ENCODE results near the gene PPIL1. TPM values are rescaled to one million over a fixed set of nuclear protein-coding genes. Genes with fewer than 3 reads are reported as not detected.

PPIL1 gene
- polyA plus RNA-seq, 1 donor from 2014 or later: 14.7 TPM

- H3K4me1 Mint-ChIP-seq: peaks cover 0 to 3% (median 0%) of the 10 kb centered on the region in 3 donors
- H3K9me3 Mint-ChIP-seq: peaks cover 0 to 2% (median 0%) of the 10 kb centered on the region in 3 donors
- no peak overlapping the region for H3K27ac Mint-ChIP-seq
- H3K4me3 Mint-ChIP-seq: no peak overlapping the region
- no peaks in the 10 kb centered on the region for H3K36me3 Mint-ChIP-seq
- peaks cover 26% of the 10 kb centered on the region for H3K27me3 Mint-ChIP-seq
These were observed 48.6 kb downstream of the PPIL1 start for GRCh38 chr6:36825994-36826393.

GRCh38 chr6:36825452-36825851 is 49.2 kb downstream of the PPIL1 start:
- H3K27me3 Mint-ChIP-seq: peaks cover 26% of the 10 kb centered on the region
- no peak overlapping the region for H3K27ac Mint-ChIP-seq
- H3K4me3 Mint-ChIP-seq: no peak overlapping the region
- peaks cover 0 to 3% (median 0%) of the 10 kb centered on the region in 3 donors for H3K4me1 Mint-ChIP-seq
- no peaks in the 10 kb centered on the region for H3K36me3 Mint-ChIP-seq
- H3K9me3 Mint-ChIP-seq: peaks cover 0 to 2% (median 0%) of the 10 kb centered on the region in 3 donors

GRCh38 chr6:36824253-36824652 is 50.4 kb downstream of the PPIL1 start:
- Mint-ChIP-seq H3K9me3 (peaks cover 0 to 2% (median 0%) of the 10 kb centered on the region in 3 donors), H3K4me1 (peaks cover 0 to 3% (median 0%) of the 10 kb centered on the region in 3 donors), H3K4me3 (no peak overlapping the region), H3K36me3 (no peaks in the 10 kb centered on the region), H3K27me3 (peaks cover 26% of the 10 kb centered on the region), H3K27ac (no peak overlapping the region)

- Mint-ChIP-seq H3K4me1 (peaks cover 0 to 3% (median 0%) of the 10 kb centered on the region in 3 donors), H3K36me3 (no peaks in the 10 kb centered on the region), H3K4me3 (no peak overlapping the region), H3K27me3 (peaks cover 26% of the 10 kb centered on the region), H3K9me3 (peaks cover 0 to 2% (median 0%) of the 10 kb centered on the region in 3 donors), H3K27ac (no peak overlapping the region)
These were observed 51.0 kb downstream of the PPIL1 start for GRCh38 chr6:36823421-36824096.

- Mint-ChIP-seq H3K4me1 (peaks cover 0 to 3% (median 0%) of the 10 kb centered on the region in 3 donors), H3K27ac (peak overlapping the region in 1 of 3 donors; percentile 85), H3K9me3 (peaks cover 0 to 2% (median 0%) of the 10 kb centered on the region in 3 donors), H3K4me3 (no peak overlapping the region), H3K36me3 (no peaks in the 10 kb centered on the region), H3K27me3 (peaks cover 27% of the 10 kb centered on the region)
These were observed 51.9 kb downstream of the PPIL1 start for GRCh38 chr6:36822506-36823269.

- peak overlapping the region in 1 of 3 donors; percentile 85 for H3K27ac Mint-ChIP-seq
- peaks cover 0 to 2% (median 0%) of the 10 kb centered on the region in 3 donors for H3K9me3 Mint-ChIP-seq
- peaks cover 0 to 3% (median 0%) of the 10 kb centered on the region in 3 donors for H3K4me1 Mint-ChIP-seq
- no peaks in the 10 kb centered on the region for H3K36me3 Mint-ChIP-seq
- peaks cover 20% of the 10 kb centered on the region for H3K27me3 Mint-ChIP-seq
- H3K4me3 Mint-ChIP-seq: no peak overlapping the region
These were observed 52.8 kb downstream of the PPIL1 start for GRCh38 chr6:36821581-36822335.

- no peak overlapping the region for H3K27ac Mint-ChIP-seq
- H3K36me3 Mint-ChIP-seq: no peaks in the 10 kb centered on the region
- peaks cover 13% of the 10 kb centered on the region for H3K27me3 Mint-ChIP-seq
- no peaks in the 10 kb centered on the region for H3K4me1 Mint-ChIP-seq
- peaks cover 0 to 2% (median 0%) of the 10 kb centered on the region in 3 donors for H3K9me3 Mint-ChIP-seq
- H3K4me3 Mint-ChIP-seq: peak overlapping the region in 1 of 4 donors; percentile 71
These were observed 53.7 kb downstream of the PPIL1 start for GRCh38 chr6:36820700-36821580.

GRCh38 chr6:36818756-36819155 is 55.8 kb downstream of the PPIL1 start:
- no peak overlapping the region for H3K4me3 Mint-ChIP-seq
- no peak overlapping the region for H3K27ac Mint-ChIP-seq
- H3K9me3 Mint-ChIP-seq: no peaks in the 10 kb centered on the region
- peaks cover 7% of the 10 kb centered on the region for H3K27me3 Mint-ChIP-seq
- H3K4me1 Mint-ChIP-seq: no peaks in the 10 kb centered on the region
- H3K36me3 Mint-ChIP-seq: no peaks in the 10 kb centered on the region

- Mint-ChIP-seq H3K9me3 (no peaks in the 10 kb centered on the region), H3K27me3 (peaks cover 7% of the 10 kb centered on the region), H3K4me3 (no peak overlapping the region), H3K36me3 (no peaks in the 10 kb centered on the region), H3K4me1 (no peaks in the 10 kb centered on the region), H3K27ac (no peak overlapping the region)
These were observed 56.8 kb downstream of the PPIL1 start for GRCh38 chr6:36817847-36818246.

GRCh38 chr6:36817176-36817817 is 57.3 kb downstream of the PPIL1 start:
- Mint-ChIP-seq H3K27me3 (peaks cover 7% of the 10 kb centered on the region), H3K36me3 (no peaks in the 10 kb centered on the region), H3K4me3 (no peak overlapping the region), H3K27ac (no peak overlapping the region), H3K9me3 (no peaks in the 10 kb centered on the region), H3K4me1 (no peaks in the 10 kb centered on the region)

- no peak overlapping the region for H3K27ac Mint-ChIP-seq
- peaks cover 3% of the 10 kb centered on the region for H3K27me3 Mint-ChIP-seq
- H3K9me3 Mint-ChIP-seq: no peaks in the 10 kb centered on the region
- H3K4me1 Mint-ChIP-seq: no peaks in the 10 kb centered on the region
- H3K4me3 Mint-ChIP-seq: no peak overlapping the region
- H3K36me3 Mint-ChIP-seq: no peaks in the 10 kb centered on the region
These were observed 58.5 kb downstream of the PPIL1 start for GRCh38 chr6:36815962-36816735.

GRCh38 chr6:36814249-36814648 is 60.4 kb downstream of the PPIL1 start:
- Mint-ChIP-seq H3K9me3 (no peaks in the 10 kb centered on the region), H3K4me3 (no peak overlapping the region), H3K4me1 (no peaks in the 10 kb centered on the region), H3K27ac (no peak overlapping the region), H3K36me3 (no peaks in the 10 kb centered on the region), H3K27me3 (peaks cover 3% of the 10 kb centered on the region)

GRCh38 chr6:36813526-36813925 is 61.1 kb downstream of the PPIL1 start:
- Mint-ChIP-seq H3K9me3 (no peaks in the 10 kb centered on the region), H3K36me3 (no peaks in the 10 kb centered on the region), H3K27ac (no peak overlapping the region)

More at GRCh38 chr6:36813526-36813925, 61.1 kb downstream of the PPIL1 start:
- Mint-ChIP-seq H3K4me1 (no peaks in the 10 kb centered on the region), H3K4me3 (peak overlapping the region in 1 of 4 donors; percentile 3), H3K27me3 (peaks cover 3% of the 10 kb centered on the region)

Measured in IgD-negative memory B cell (primary cell).